ENCODE results near the gene SPINK14.

- TF ChIP-seq CTCF (IDR thresholded peaks at IDR 0.05) (no peak), EZH2 (IDR thresholded peaks at IDR 0.05) (no peak)
These were observed 55.9 kb downstream of the SPINK14 start for GRCh38 chr5:148224117-148224742.
